T-helper 1 cell treated with Interleukin-12 subunit alpha and Interleukin-12 subunit beta and Interleukin-4 antibody, amounts not matched to agents 30 μg/mL and 1 μg/mL, for 36 hours (primary cell): ENCODE data around the gene MSMP.

Experiments used
- H3K27ac Mint-ChIP-seq: one replicate; pipeline ENCODE4 v1.8.0; 2021; ENCODE audit warnings: mild to moderate bottlenecking, mixed read lengths
- H3K27me3 Mint-ChIP-seq: one replicate; pipeline ENCODE4 v1.8.0; 2021; ENCODE audit warnings: low read depth, mixed read lengths
- H3K36me3 Mint-ChIP-seq: one replicate; pipeline ENCODE4 v1.8.0; 2021; ENCODE audit warnings: low read depth, mixed read lengths
- H3K4me1 Mint-ChIP-seq: one replicate; pipeline ENCODE4 v1.8.0; 2021; ENCODE audit warnings: low read depth, mixed read lengths
- H3K4me3 Mint-ChIP-seq: one replicate; pipeline ENCODE4 v1.8.0; 2021; ENCODE audit warnings: mild to moderate bottlenecking, moderate library complexity, mixed read lengths
- H3K9me3 Mint-ChIP-seq: one replicate; pipeline ENCODE4 v1.8.0; 2021; ENCODE audit warnings: mixed read lengths

MSMP gene

DNA sequence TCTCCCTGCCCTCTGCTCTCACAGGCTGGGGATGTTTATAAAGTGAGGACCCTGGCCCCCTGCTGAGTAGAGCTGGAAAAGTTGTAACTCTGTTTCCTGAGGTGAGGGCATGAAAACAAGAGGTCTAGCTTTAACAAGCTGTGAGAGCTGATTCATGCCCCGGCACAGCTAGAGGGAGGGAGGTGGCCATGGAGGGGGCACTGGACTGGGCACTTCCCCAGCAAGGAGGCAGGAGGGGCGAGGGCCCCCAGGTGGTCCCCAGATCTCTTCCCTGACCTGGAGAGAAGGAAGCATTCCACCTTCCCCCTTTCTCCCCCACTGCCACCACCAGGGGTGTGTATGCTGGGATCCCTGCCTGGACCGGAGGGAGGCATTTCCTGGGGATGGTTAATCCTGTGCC is at the start of gene MSMP:
MSMP (minus strand) TSS at position 13 of the 400 bp plus-strand sequence. CDS start 147 bp downstream, outside the sequence.
- Mint-ChIP-seq H3K9me3 (no peaks in the 10 kb centered on the region), H3K36me3 (peaks cover 37% of the 10 kb centered on the region), H3K4me3 (no peak within 1 kb of the TSS), H3K4me1 (peaks cover 35% of the 10 kb centered on the region), H3K27ac (no peak within 1 kb of the TSS), H3K27me3 (no peaks in the 10 kb centered on the region)

DNA sequence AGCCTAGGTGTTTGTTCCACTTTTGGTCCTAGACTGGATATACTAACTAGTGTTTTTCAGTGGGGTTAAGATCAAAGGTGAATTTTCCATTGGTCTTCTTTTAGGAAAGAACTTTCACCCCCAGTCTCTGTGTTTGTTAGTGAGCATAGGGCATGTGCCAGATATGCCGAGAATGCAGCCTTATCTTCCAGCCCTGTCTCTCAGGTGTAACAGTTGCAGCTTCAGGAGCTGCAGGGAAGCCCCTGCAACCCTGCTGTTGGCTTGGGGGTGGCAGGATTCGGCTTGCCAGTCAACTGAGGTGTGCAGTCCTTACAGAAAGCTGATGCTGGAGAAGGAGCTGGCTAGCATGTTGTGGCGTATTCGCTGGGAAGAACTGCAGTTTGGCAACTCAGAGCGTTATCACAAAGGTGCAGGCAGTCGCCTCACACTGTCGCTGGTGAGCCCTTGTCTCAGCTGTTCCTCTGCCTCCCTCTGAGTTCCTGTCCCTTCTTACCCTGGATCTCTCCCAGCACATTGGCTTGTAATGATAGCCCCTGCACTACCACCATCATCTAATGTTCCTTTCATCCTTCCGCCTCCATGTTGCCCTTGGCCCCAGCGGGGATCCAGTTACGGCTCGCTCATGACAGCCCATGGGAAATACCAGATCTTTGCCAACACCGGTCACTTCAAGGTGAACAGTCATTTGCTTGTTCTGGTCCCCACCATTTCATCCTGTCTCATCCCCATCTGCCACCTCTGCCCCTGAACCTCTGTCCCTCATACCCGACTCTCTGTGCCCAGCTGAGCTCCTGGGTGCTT is 47.5 kb upstream of the MSMP start:
- no peaks in the 10 kb centered on the region for H3K9me3 Mint-ChIP-seq
- H3K4me3 Mint-ChIP-seq, result no peak overlapping the region
- no peaks in the 10 kb centered on the region for H3K27me3 Mint-ChIP-seq
- H3K27ac Mint-ChIP-seq, result no peak overlapping the region
- peaks cover 7% of the 10 kb centered on the region for H3K4me1 Mint-ChIP-seq
- peaks cover 17% of the 10 kb centered on the region for H3K36me3 Mint-ChIP-seq

GRCh38 chr9:35800530-35800929 is 46.5 kb upstream of the MSMP start:
- H3K9me3 Mint-ChIP-seq, result no peaks in the 10 kb centered on the region
- H3K36me3 Mint-ChIP-seq, result peaks cover 13% of the 10 kb centered on the region
- no peaks in the 10 kb centered on the region for H3K27me3 Mint-ChIP-seq
- no peak overlapping the region for H3K4me3 Mint-ChIP-seq
- H3K27ac Mint-ChIP-seq, result no peak overlapping the region
- H3K4me1 Mint-ChIP-seq, result peaks cover 10% of the 10 kb centered on the region

DNA sequence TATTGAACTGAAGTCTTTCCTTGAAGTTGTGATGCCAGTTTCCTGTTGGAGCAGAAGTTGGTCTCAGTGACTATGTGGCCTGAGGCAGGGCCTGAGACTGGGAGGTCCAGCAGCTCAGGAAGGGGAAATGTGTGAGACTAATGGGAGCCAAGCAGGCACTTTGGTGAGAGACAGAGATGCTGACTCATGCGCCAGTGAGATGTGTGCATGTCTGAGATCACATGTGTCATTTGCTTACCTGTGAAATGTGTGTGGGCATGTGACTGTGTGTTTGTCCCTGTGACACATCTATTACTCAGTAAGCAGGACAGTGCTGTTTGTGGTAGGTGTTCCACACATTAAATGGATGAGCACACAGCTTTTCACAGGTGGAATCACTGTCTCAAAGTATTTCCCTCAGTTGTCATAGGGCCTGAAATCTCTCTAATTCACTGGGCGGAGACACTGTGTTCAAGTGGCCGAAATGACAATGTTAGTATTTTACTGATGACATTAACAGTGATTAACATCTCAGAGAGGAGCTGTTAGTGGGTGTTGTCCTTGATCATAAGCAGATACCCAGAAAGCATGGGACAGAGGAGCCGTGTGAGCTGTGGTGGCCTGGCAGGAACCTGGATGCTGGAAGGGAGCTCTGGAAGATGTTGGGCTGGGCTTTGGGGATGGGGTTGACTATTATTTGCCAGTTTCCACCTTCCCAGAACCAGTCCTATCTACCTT is 44.7 kb upstream of the MSMP start:
- H3K36me3 Mint-ChIP-seq, result peaks cover 13% of the 10 kb centered on the region
- H3K4me1 Mint-ChIP-seq, result peaks cover 17% of the 10 kb centered on the region
- H3K27ac Mint-ChIP-seq, result peak overlapping the region; percentile 23
- H3K9me3 Mint-ChIP-seq, result no peaks in the 10 kb centered on the region
- no peaks in the 10 kb centered on the region for H3K27me3 Mint-ChIP-seq
- no peak overlapping the region for H3K4me3 Mint-ChIP-seq

- Mint-ChIP-seq H3K4me1 (peaks cover 17% of the 10 kb centered on the region), H3K27me3 (no peaks in the 10 kb centered on the region), H3K4me3 (no peak overlapping the region), H3K9me3 (no peaks in the 10 kb centered on the region), H3K36me3 (peaks cover 15% of the 10 kb centered on the region), H3K27ac (no peak overlapping the region)
Observed at GRCh38 chr9:35797311-35798109, 43.4 kb upstream of the MSMP start.

- no peak overlapping the region for H3K4me3 Mint-ChIP-seq
- peaks cover 7% of the 10 kb centered on the region for H3K36me3 Mint-ChIP-seq
- H3K4me1 Mint-ChIP-seq, result peaks cover 17% of the 10 kb centered on the region
- H3K9me3 Mint-ChIP-seq, result no peaks in the 10 kb centered on the region
- H3K27me3 Mint-ChIP-seq, result no peaks in the 10 kb centered on the region
- H3K27ac Mint-ChIP-seq, result no peak overlapping the region
Observed at GRCh38 chr9:35795695-35796094, 41.6 kb upstream of the MSMP start.

DNA sequence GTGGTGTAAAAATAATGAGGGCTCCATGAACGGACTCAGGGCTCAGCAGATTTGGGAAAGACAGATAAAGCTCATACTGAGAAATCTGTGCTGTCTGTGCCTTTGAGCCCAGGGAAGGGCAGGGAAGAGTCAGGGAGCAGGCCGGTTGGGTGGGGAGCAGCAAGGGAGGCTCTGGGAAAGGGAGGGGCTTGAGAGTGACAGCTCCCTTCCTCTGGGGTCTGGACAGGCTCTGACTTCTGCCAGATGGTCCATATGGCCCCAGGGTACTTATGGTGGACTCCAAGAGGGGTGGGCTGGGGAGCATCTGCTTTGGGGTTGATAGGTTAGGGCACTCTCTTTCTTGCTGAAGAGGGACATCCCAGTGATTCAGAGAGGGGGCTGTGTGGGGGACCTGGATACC is 39.4 kb upstream of the MSMP start:
- Mint-ChIP-seq H3K4me1 (peaks cover 18% of the 10 kb centered on the region), H3K4me3 (no peak overlapping the region), H3K9me3 (no peaks in the 10 kb centered on the region), H3K27ac (no peak overlapping the region), H3K36me3 (peaks cover 5% of the 10 kb centered on the region), H3K27me3 (no peaks in the 10 kb centered on the region)

DNA sequence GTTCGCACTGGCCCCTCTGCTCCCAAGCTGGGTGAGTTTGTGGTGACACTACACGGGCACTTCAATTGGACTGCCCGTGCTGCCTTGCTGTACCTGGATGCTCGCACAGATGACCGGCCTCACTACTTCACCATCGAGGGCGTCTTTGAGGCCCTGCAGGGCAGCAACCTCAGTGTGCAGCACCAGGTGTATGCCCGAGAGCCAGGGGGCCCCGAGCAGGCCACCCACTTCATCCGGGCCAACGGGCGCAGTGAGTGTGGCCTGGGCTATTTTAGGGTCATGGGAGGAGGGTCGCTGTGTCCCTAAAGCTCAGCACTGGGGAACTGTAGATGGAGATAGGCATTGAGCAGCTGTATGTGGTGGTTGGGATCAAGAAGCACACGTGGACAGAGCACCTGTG is 38.8 kb upstream of the MSMP start:
- Mint-ChIP-seq H3K27ac (no peak overlapping the region), H3K27me3 (no peaks in the 10 kb centered on the region), H3K4me1 (peaks cover 18% of the 10 kb centered on the region), H3K4me3 (no peak overlapping the region), H3K36me3 (peaks cover 5% of the 10 kb centered on the region), H3K9me3 (no peaks in the 10 kb centered on the region)

DNA sequence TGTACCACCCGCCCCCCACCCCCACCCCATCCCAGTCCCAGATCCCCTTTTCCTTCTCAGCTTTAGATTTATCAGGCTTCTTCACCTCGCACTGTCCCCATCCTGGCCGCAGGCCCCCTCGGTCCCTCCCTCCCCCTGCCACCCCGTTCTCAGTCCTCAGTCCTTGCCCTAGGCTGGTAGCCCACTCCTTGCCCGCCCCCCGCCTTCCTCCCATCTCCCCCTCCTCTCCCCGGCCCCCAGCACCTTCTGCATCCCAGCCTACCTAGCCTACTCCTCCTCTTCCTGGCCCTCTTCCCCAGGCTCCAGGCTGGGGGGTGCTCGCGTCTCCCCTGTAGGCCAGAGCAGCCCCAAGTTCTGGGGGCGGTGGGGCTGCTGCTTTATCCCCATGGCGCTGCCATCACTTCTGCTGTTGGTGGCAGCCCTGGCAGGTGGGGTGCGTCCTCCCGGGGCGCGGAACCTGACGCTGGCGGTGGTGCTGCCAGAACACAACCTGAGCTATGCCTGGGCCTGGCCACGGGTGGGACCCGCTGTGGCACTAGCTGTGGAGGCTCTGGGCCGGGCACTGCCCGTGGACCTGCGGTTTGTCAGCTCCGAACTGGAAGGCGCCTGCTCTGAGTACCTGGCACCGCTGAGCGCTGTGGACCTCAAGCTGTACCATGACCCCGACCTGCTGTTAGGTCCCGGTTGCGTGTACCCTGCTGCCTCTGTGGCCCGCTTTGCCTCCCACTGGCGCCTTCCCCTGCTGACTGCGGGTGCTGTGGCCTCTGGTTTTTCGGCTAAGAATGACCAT is 38.1 kb upstream of the MSMP start:
- H3K36me3 Mint-ChIP-seq, result peaks cover 5% of the 10 kb centered on the region
- no peaks in the 10 kb centered on the region for H3K27me3 Mint-ChIP-seq
- peaks cover 16% of the 10 kb centered on the region for H3K4me1 Mint-ChIP-seq
- no peak overlapping the region for H3K27ac Mint-ChIP-seq
- H3K9me3 Mint-ChIP-seq, result no peaks in the 10 kb centered on the region
- no peak overlapping the region for H3K4me3 Mint-ChIP-seq

- no peak within 1 kb of the TSS for H3K27ac Mint-ChIP-seq
Observed at GRCh38 chr9:35791297-35791921, 37.3 kb upstream of the MSMP start, which contains the start of gene NPR2. Gene NPR2 (plus strand): TSS chr9:35791591. CDS start chr9:35792409, 818 bp downstream.

GRCh38 chr9:35790385-35791296 is 36.6 kb upstream of the MSMP start:
- H3K9me3 Mint-ChIP-seq, result no peaks in the 10 kb centered on the region
- no peak overlapping the region for H3K27ac Mint-ChIP-seq
- peaks cover 11% of the 10 kb centered on the region for H3K36me3 Mint-ChIP-seq
- H3K4me3 Mint-ChIP-seq, result no peak overlapping the region
- H3K27me3 Mint-ChIP-seq, result no peaks in the 10 kb centered on the region
- peaks cover 11% of the 10 kb centered on the region for H3K4me1 Mint-ChIP-seq

More at GRCh38 chr9:35791297-35791921, 37.3 kb upstream of the MSMP start, which contains the start of gene NPR2:
- H3K27me3 Mint-ChIP-seq, result no peaks in the 10 kb centered on the region
- peaks cover 14% of the 10 kb centered on the region for H3K4me1 Mint-ChIP-seq
- no peaks in the 10 kb centered on the region for H3K9me3 Mint-ChIP-seq
- no peak within 1 kb of the TSS for H3K4me3 Mint-ChIP-seq
- H3K36me3 Mint-ChIP-seq, result peaks cover 7% of the 10 kb centered on the region

DNA sequence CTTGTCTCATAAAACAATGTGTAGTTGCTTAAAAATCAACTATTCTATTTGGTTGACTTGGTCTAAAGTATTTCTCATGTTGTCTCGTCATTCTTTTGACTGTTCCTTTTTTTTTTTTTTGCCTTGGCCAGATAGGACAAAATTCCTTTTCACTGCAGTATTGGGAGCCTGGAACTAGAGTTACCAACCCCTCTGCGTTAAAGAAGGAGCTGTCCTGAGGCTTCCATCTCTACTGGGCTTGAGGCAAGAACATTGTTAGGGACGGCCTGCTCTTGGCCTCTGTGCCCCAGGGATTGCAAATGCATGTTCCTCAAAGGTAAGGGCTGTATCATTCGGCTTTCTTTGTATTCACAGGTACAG is 35.9 kb upstream of the MSMP start:
- H3K36me3 Mint-ChIP-seq, result peaks cover 11% of the 10 kb centered on the region
- H3K27ac Mint-ChIP-seq, result no peak overlapping the region
- H3K4me1 Mint-ChIP-seq, result peaks cover 10% of the 10 kb centered on the region
- no peaks in the 10 kb centered on the region for H3K27me3 Mint-ChIP-seq
- H3K4me3 Mint-ChIP-seq, result no peak overlapping the region
- no peaks in the 10 kb centered on the region for H3K9me3 Mint-ChIP-seq

DNA sequence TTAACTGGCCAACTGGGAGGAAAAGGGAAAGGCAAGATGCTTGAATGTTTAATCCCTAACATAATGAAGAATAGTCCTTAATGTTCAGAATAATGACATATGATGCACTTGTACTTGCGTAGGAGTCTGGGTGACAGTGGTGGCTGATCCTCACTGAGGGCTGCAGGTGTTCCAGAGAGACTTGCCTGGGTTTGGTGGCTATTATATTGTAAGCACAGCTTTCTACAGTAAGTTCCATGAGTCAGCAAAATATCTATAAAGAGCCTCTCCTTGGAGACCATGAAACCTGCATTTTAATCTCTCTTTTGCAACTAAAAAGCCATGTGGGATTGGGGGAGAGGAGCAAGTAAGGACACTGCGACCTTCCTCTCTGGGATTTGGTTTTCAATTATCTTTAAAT is 35.5 kb upstream of the MSMP start:
- Mint-ChIP-seq H3K4me1 (peaks cover 8% of the 10 kb centered on the region), H3K27me3 (no peaks in the 10 kb centered on the region), H3K27ac (no peak overlapping the region), H3K36me3 (peaks cover 13% of the 10 kb centered on the region), H3K4me3 (no peak overlapping the region), H3K9me3 (no peaks in the 10 kb centered on the region)
